Superior temporal gyrus (tissue), 1 donor: ENCODE results near the gene CREB3L4.

ENCODE experiments used
- DNase-seq: peaks from one replicate; pipeline ENCODE4 v3.0.0-alpha.2; 2016; ENCODE audit errors: extremely low spot score

The CREB3L4 gene

GRCh38 chr1:153967107-153967999 is at the start of gene CREB3L4:
Gene CREB3L4 (plus strand): TSS chr1:153967902. CDS start chr1:153968526, 624 bp downstream.
- DNase-seq = peak; percentile 99

GRCh38 chr1:153919876-153920852 is 47.5 kb upstream of the CREB3L4 start:
- DNase-seq = peak; percentile 38

GRCh38 chr1:153921080-153921802 is 46.5 kb upstream of the CREB3L4 start:
- no peak for DNase-seq

GRCh38 chr1:153921803-153922075 is 46.0 kb upstream of the CREB3L4 start:
- peak; percentile 29 for DNase-seq

GRCh38 chr1:153922076-153922971 is 45.4 kb upstream of the CREB3L4 start:
- DNase-seq = no peak

GRCh38 chr1:153922972-153923925 is 44.5 kb upstream of the CREB3L4 start, which contains the start of gene GATAD2B:
Gene GATAD2B (minus strand): TSS chr1:153922972. CDS start chr1:153828347, 94,625 bp downstream.
- peak; percentile 100 for DNase-seq

- no peak for DNase-seq
Observed at GRCh38 chr1:153926405-153926804, 41.3 kb upstream of the CREB3L4 start.

- peak; percentile 54 for DNase-seq
Observed at GRCh38 chr1:153928245-153928644, 39.5 kb upstream of the CREB3L4 start.

- DNase-seq = peak; percentile 94
Observed at GRCh38 chr1:153928791-153929341, 38.8 kb upstream of the CREB3L4 start.

GRCh38 chr1:153929426-153929825 is 38.3 kb upstream of the CREB3L4 start:
- no peak for DNase-seq

GRCh38 chr1:153929981-153930948 is 37.4 kb upstream of the CREB3L4 start:
- DNase-seq = peak; percentile 19

GRCh38 chr1:153932156-153933131 is 35.3 kb upstream of the CREB3L4 start:
- no peak for DNase-seq

GRCh38 chr1:153933430-153933829 is 34.3 kb upstream of the CREB3L4 start:
- DNase-seq = no peak

GRCh38 chr1:153933955-153934354 is 33.7 kb upstream of the CREB3L4 start:
- DNase-seq = no peak

- no peak for DNase-seq
Observed at GRCh38 chr1:153934746-153935145, 33.0 kb upstream of the CREB3L4 start.

- DNase-seq = no peak
Observed at GRCh38 chr1:153936011-153936802, 31.5 kb upstream of the CREB3L4 start.
